ENCODE measurements around the gene CHRNG. TPM values are rescaled to one million over a fixed set of nuclear protein-coding genes. Genes with fewer than 3 reads are reported as not detected.

Gene CHRNG
- total and polyA plus RNA-seq, 7 donors: not detected

DNA sequence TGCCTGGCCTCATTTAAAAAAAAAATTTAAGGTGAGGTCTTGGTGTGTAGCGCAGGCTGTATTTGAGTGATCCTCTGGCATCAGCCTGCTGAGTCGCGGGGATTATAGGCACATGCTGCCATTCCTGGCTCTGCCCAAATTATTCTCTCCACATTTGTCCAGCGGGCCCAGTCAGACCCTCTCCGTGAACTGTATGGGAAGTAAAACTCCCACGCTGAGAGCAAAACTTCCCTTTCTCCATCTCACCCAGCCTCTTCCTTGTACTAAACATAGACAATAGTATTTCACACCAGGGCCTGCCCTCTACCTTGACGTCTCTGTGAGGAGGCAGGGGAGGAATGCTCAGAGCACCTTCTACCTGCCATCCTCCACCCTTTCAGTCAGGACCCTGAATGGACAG, 48.0 kb downstream of the CHRNG start:
- Histone ChIP-seq H3K36me3 (peaks cover 0 to 20% (median 0%) of the 10 kb centered on the region in 4 donors), H3K9me3 (no peaks in the 10 kb centered on the region), H3K27ac (no peak overlapping the region), H3K4me1 (peaks cover 0 to 17% (median 14%) of the 10 kb centered on the region in 4 donors), H3K27me3 (no peaks in the 10 kb centered on the region), H3K4me3 (no peak overlapping the region)
- TF ChIP-seq POLR2AphosphoS5 (IDR thresholded peaks at IDR 0.05): no peak
- TF ChIP-seq, protein P1, sequence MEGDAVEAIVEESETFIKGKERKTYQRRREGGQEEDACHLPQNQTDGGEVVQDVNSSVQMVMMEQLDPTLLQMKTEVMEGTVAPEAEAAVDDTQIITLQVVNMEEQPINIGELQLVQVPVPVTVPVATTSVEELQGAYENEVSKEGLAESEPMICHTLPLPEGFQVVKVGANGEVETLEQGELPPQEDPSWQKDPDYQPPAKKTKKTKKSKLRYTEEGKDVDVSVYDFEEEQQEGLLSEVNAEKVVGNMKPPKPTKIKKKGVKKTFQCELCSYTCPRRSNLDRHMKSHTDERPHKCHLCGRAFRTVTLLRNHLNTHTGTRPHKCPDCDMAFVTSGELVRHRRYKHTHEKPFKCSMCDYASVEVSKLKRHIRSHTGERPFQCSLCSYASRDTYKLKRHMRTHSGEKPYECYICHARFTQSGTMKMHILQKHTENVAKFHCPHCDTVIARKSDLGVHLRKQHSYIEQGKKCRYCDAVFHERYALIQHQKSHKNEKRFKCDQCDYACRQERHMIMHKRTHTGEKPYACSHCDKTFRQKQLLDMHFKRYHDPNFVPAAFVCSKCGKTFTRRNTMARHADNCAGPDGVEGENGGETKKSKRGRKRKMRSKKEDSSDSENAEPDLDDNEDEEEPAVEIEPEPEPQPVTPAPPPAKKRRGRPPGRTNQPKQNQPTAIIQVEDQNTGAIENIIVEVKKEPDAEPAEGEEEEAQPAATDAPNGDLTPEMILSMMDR (IDR thresholded peaks at IDR 0.05): no peak
- TF ChIP-seq EP300 (IDR thresholded peaks at IDR 0.05): no peak
- TF ChIP-seq POLR2A (IDR thresholded peaks at IDR 0.05): no peak
- intact Hi-C loops (cut with DNase I): no loop called here
- DNase-seq: peak; percentile 44
- 84% methylated on average over 7 of the region's 7 CpGs for WGBS, 2 donors

DNA sequence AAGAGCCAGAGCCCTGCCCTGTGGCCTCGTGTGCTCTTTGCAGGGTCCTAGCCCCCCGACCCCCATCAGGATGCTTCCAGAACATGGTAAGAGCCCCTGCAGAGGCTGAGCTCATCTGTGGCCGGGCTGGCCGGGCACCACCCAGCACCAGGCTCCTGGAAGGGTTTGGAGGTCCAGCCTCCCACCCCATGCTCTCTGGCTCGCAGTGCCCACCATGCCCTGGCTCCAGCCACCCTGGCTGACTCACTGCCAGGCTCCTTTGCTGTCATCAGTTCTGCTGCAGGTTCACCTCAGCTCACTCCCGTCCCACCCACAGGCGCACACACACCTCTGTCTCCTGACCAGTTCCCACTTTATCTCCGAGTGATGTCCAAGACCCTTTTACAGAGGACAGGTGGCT, 48.5 kb downstream of the CHRNG start:
- DNase-seq: peak; percentile 36
- no peaks in the 10 kb centered on the region for H3K9me3 ChIP-seq
- no peak for TF ChIP-seq EP300 (IDR thresholded peaks at IDR 0.05)
- no peak for TF ChIP-seq POLR2AphosphoS5 (IDR thresholded peaks at IDR 0.05)
- TF ChIP-seq POLR2A (IDR thresholded peaks at IDR 0.05): no peak
- TF ChIP-seq, protein P1 (IDR thresholded peaks at IDR 0.05): no peak
- no peaks in the 10 kb centered on the region for H3K27me3 ChIP-seq
- H3K4me3 ChIP-seq: no peak overlapping the region
- 91 to 92% methylated on average over 8 of the region's 8 CpGs for whole genome bisulfite sequencing, 2 donors
- peak overlapping the region in 2 of 4 donors; percentile 75 to 76 for H3K27ac ChIP-seq
- H3K4me1 ChIP-seq: peaks cover 0 to 22% (median 19%) of the 10 kb centered on the region in 4 donors
- intact Hi-C loops (cut with DNase I): no loop called here
- peaks cover 0 to 15% (median 0%) of the 10 kb centered on the region in 4 donors for H3K36me3 ChIP-seq

- DNase-seq: peak; percentile 80
- 25 to 72% methylated on average over 18 of the region's 18 CpGs for WGBS, 2 donors
- intact Hi-C loops (cut with DNase I): no loop called here
Measured at GRCh38 chr2:232588680-232589585, 49.4 kb downstream of the CHRNG start.

GRCh38 chr2:232592772-232593395, 53.4 kb downstream of the CHRNG start:
- WGBS, 2 donors: 17 to 79% methylated on average over 3 of the region's 3 CpGs

More at GRCh38 chr2:232588680-232589585, 49.4 kb downstream of the CHRNG start:
- H3K36me3 ChIP-seq: peaks cover 0 to 7% (median 0%) of the 10 kb centered on the region in 4 donors
- H3K4me1 ChIP-seq: peaks cover 0 to 31% (median 28%) of the 10 kb centered on the region in 4 donors
- peak overlapping the region; percentile 37 to 76 (median 63) for H3K27ac ChIP-seq
- H3K9me3 ChIP-seq: no peaks in the 10 kb centered on the region
- no peak overlapping the region for H3K4me3 ChIP-seq
- TF ChIP-seq, protein P1 (IDR thresholded peaks at IDR 0.05): no peak
- no peak for TF ChIP-seq POLR2A (IDR thresholded peaks at IDR 0.05)
- no peak for TF ChIP-seq POLR2AphosphoS5 (IDR thresholded peaks at IDR 0.05)
- TF ChIP-seq EP300 (IDR thresholded peaks at IDR 0.05): no peak
- H3K27me3 ChIP-seq: no peaks in the 10 kb centered on the region

More at GRCh38 chr2:232592772-232593395, 53.4 kb downstream of the CHRNG start:
- Histone ChIP-seq H3K9me3 (no peaks in the 10 kb centered on the region), H3K36me3 (no peaks in the 10 kb centered on the region), H3K27ac (peak overlapping the region; percentile 44 to 68 (median 47)), H3K27me3 (no peaks in the 10 kb centered on the region), H3K4me1 (peaks cover 0 to 35% (median 28%) of the 10 kb centered on the region in 4 donors), H3K4me3 (no peak overlapping the region)
- intact Hi-C loops (cut with DNase I): no loop called here
- TF ChIP-seq POLR2A (IDR thresholded peaks at IDR 0.05): no peak
- TF ChIP-seq EP300 (IDR thresholded peaks at IDR 0.05): no peak
- TF ChIP-seq POLR2AphosphoS5 (IDR thresholded peaks at IDR 0.05): peak in 1 of 4 donors; percentile 12
- TF ChIP-seq, protein P1 (IDR thresholded peaks at IDR 0.05): no peak
- DNase-seq: no peak

All from sigmoid colon (tissue), 7 donors.